Stimulated activated effector memory CD8-positive, alpha-beta T cell treated with anti-CD3 and anti-CD28 coated beads, Interleukin-12 subunit alpha, Interleukin-12 subunit beta, amount 100 ng/mL, for 72 hours (primary cell): ENCODE data around the gene PHACTR4.
"Not testable (repeated sequence)": the region's sequence is repeated elsewhere in the genome, so short reads cannot be mapped to it uniquely, and the experiment has no call there.

Source experiments
- ATAC-seq: fragments of 150-1000 bp; cut with Tn5 transposase; 2 replicates; pipeline ENCODE4 v1.10.0; 2021
- DNase-seq, 2 donors: peaks; one replicate each; pipeline ENCODE4 v3.0.0; 2021 to 2022; ENCODE audit warnings: low spot score in 2 of 2
- H3K27ac Mint-ChIP-seq: one replicate; pipeline ENCODE4 v1.8.0; 2022; ENCODE audit warnings: mild to moderate bottlenecking, mixed read lengths
- H3K36me3 Mint-ChIP-seq: one replicate; pipeline ENCODE4 v1.8.0; 2022; ENCODE audit warnings: mild to moderate bottlenecking, mixed read lengths
- H3K4me1 Mint-ChIP-seq: one replicate; pipeline ENCODE4 v1.8.0; 2022; ENCODE audit warnings: mixed read lengths
- H3K4me3 Mint-ChIP-seq: one replicate; pipeline ENCODE4 v1.8.0; 2022; ENCODE audit warnings: mild to moderate bottlenecking, mixed read lengths
- H3K9me3 Mint-ChIP-seq: one replicate; pipeline ENCODE4 v1.8.0; 2022; ENCODE audit warnings: mixed read lengths

Gene PHACTR4

GRCh38 chr1:28512058-28512611 is 142.6 kb downstream of the PHACTR4 start:
- ATAC-seq (no peak), DNase-seq (no peak)
- peak overlapping the region; percentile 99 for H3K27ac Mint-ChIP-seq
- peak overlapping the region; percentile 96 for H3K4me3 Mint-ChIP-seq
- no peaks in the 10 kb centered on the region for H3K9me3 Mint-ChIP-seq
- peaks cover 46% of the 10 kb centered on the region for H3K4me1 Mint-ChIP-seq
- peaks cover 90% of the 10 kb centered on the region for H3K36me3 Mint-ChIP-seq

- H3K4me3 Mint-ChIP-seq, H3K9me3 Mint-ChIP-seq, ATAC-seq: not testable (repeated sequence)
- Mint-ChIP-seq H3K36me3 (peaks cover 76% of the 10 kb centered on the region), H3K27ac (peak overlapping the region; percentile 68), H3K4me1 (peaks cover 50% of the 10 kb centered on the region)
- peak in 1 of 2 donors; percentile 57 for DNase-seq
These were observed 144.9 kb downstream of the PHACTR4 start for GRCh38 chr1:28514445-28514933.

GRCh38 chr1:28516518-28516956 is 147.0 kb downstream of the PHACTR4 start:
- no peak overlapping the region for H3K4me3 Mint-ChIP-seq
- no peaks in the 10 kb centered on the region for H3K9me3 Mint-ChIP-seq
- ATAC-seq = no peak
- DNase-seq = no peak
- peaks cover 76% of the 10 kb centered on the region for H3K36me3 Mint-ChIP-seq
- H3K4me1 Mint-ChIP-seq = peaks cover 36% of the 10 kb centered on the region
- no peak overlapping the region for H3K27ac Mint-ChIP-seq

- H3K36me3 Mint-ChIP-seq = peaks cover 76% of the 10 kb centered on the region
- ATAC-seq = peak; percentile 2
- H3K4me1 Mint-ChIP-seq = peaks cover 38% of the 10 kb centered on the region
- H3K4me3 Mint-ChIP-seq = peak overlapping the region; percentile 79
- no peak for DNase-seq
- H3K27ac Mint-ChIP-seq = peak overlapping the region; percentile 89
- no peaks in the 10 kb centered on the region for H3K9me3 Mint-ChIP-seq
These were observed 148.1 kb downstream of the PHACTR4 start for GRCh38 chr1:28517649-28517999.

GRCh38 chr1:28518000-28518744 is 148.6 kb downstream of the PHACTR4 start:
- Mint-ChIP-seq H3K36me3 (peaks cover 76% of the 10 kb centered on the region), H3K27ac (peak overlapping the region; percentile 89), H3K4me3 (peak overlapping the region; percentile 79), H3K4me1 (peaks cover 36% of the 10 kb centered on the region), H3K9me3 (no peaks in the 10 kb centered on the region)
- ATAC-seq (peak; percentile 77), DNase-seq (peak; percentile 95 to 97)

- Mint-ChIP-seq H3K4me1 (peaks cover 35% of the 10 kb centered on the region), H3K4me3 (peak overlapping the region; percentile 79), H3K36me3 (peaks cover 75% of the 10 kb centered on the region), H3K9me3 (no peaks in the 10 kb centered on the region), H3K27ac (peak overlapping the region; percentile 89)
- DNase-seq = peak; percentile 38 to 85
- peak; percentile 77 for ATAC-seq
These were observed 149.3 kb downstream of the PHACTR4 start for GRCh38 chr1:28518745-28519341.

- Mint-ChIP-seq H3K4me3 (peak overlapping the region; percentile 79), H3K4me1 (peaks cover 40% of the 10 kb centered on the region), H3K9me3 (no peaks in the 10 kb centered on the region), H3K27ac (no peak overlapping the region), H3K36me3 (peaks cover 71% of the 10 kb centered on the region)
- no peak for DNase-seq
- ATAC-seq = no peak
These were observed 150.6 kb downstream of the PHACTR4 start for GRCh38 chr1:28519946-28520725.

GRCh38 chr1:28520796-28521195 is 151.3 kb downstream of the PHACTR4 start:
- DNase-seq, H3K9me3 Mint-ChIP-seq, ATAC-seq, H3K4me3 Mint-ChIP-seq, H3K27ac Mint-ChIP-seq: not testable (repeated sequence)
- H3K36me3 Mint-ChIP-seq = peaks cover 68% of the 10 kb centered on the region
- H3K4me1 Mint-ChIP-seq = peaks cover 40% of the 10 kb centered on the region

- H3K4me3 Mint-ChIP-seq = no peak overlapping the region
- peaks cover 40% of the 10 kb centered on the region for H3K4me1 Mint-ChIP-seq
- H3K9me3 Mint-ChIP-seq = no peaks in the 10 kb centered on the region
- no peak for DNase-seq
- H3K36me3 Mint-ChIP-seq = peaks cover 64% of the 10 kb centered on the region
- ATAC-seq = no peak
- no peak overlapping the region for H3K27ac Mint-ChIP-seq
These were observed 152.1 kb downstream of the PHACTR4 start for GRCh38 chr1:28521502-28522164.

GRCh38 chr1:28522537-28522936 is 153.0 kb downstream of the PHACTR4 start:
- not testable (repeated sequence) for H3K27ac Mint-ChIP-seq, DNase-seq, H3K9me3 Mint-ChIP-seq, H3K4me3 Mint-ChIP-seq, ATAC-seq
- Mint-ChIP-seq H3K4me1 (peaks cover 34% of the 10 kb centered on the region), H3K36me3 (peaks cover 61% of the 10 kb centered on the region)

GRCh38 chr1:28525002-28525642 is 155.6 kb downstream of the PHACTR4 start:
- H3K4me3 Mint-ChIP-seq, H3K27ac Mint-ChIP-seq, ATAC-seq: not testable (repeated sequence)

GRCh38 chr1:28526886-28527285 is 157.3 kb downstream of the PHACTR4 start:
- Mint-ChIP-seq H3K4me3 (no peak overlapping the region), H3K27ac (no peak overlapping the region), H3K36me3 (peaks cover 65% of the 10 kb centered on the region), H3K4me1 (peaks cover 15% of the 10 kb centered on the region), H3K9me3 (no peaks in the 10 kb centered on the region)
- ATAC-seq (no peak), DNase-seq (no peak)

More at GRCh38 chr1:28525002-28525642, 155.6 kb downstream of the PHACTR4 start:
- H3K4me1 Mint-ChIP-seq = peaks cover 21% of the 10 kb centered on the region
- not testable (repeated sequence) for DNase-seq, H3K9me3 Mint-ChIP-seq
- H3K36me3 Mint-ChIP-seq = peaks cover 65% of the 10 kb centered on the region

- Mint-ChIP-seq H3K36me3 (peaks cover 73% of the 10 kb centered on the region), H3K9me3 (no peaks in the 10 kb centered on the region), H3K27ac (no peak overlapping the region), H3K4me1 (no peaks in the 10 kb centered on the region), H3K4me3 (no peak overlapping the region)
- no peak for ATAC-seq
- no peak for DNase-seq
These were observed 160.9 kb downstream of the PHACTR4 start for GRCh38 chr1:28530456-28530855.

- Mint-ChIP-seq H3K36me3 (peaks cover 98% of the 10 kb centered on the region), H3K9me3 (no peaks in the 10 kb centered on the region), H3K27ac (no peak overlapping the region), H3K4me1 (no peaks in the 10 kb centered on the region), H3K4me3 (no peak overlapping the region)
- ATAC-seq (no peak), DNase-seq (no peak)
These were observed 165.1 kb downstream of the PHACTR4 start for GRCh38 chr1:28534671-28535070.
